Suprapubic skin (tissue), 4 donors: ENCODE data around the gene GOLGA1. TPM values are rescaled to one million over a fixed set of nuclear protein-coding genes. Genes with fewer than 3 reads are reported as not detected.

ENCODE experiments used
- DNase-seq, 2 donors: peaks; one replicate each; pipeline ENCODE4 v3.0.0-alpha.2; 2019; ENCODE audit warnings: low spot score in 2 of 2
- H3K27ac ChIP-seq: fragments of 200-600 bp; sonication (generic); one replicate; pipeline ENCODE4 v1.5.1; 2019
- H3K27me3 ChIP-seq: fragments of 200-600 bp; sonication (generic); one replicate; pipeline ENCODE4 v1.5.1; 2019
- H3K36me3 ChIP-seq: fragments of 200-600 bp; sonication (generic); one replicate; pipeline ENCODE4 v1.5.1; 2019
- H3K4me1 ChIP-seq: fragments of 200-600 bp; sonication (generic); one replicate; pipeline ENCODE4 v1.5.1; 2019
- H3K4me3 ChIP-seq: fragments of 200-600 bp; sonication (generic); one replicate; pipeline ENCODE4 v1.5.1; 2019; ENCODE audit warnings: mild to moderate bottlenecking
- H3K9me3 ChIP-seq: fragments of 200-600 bp; sonication (generic); one replicate; pipeline ENCODE4 v1.5.1; 2019
- CTCF ChIP-seq, 2 donors: fragments of 200-600 bp in 1 of 2; fragments of 450-650 bp in 1 of 2; sonication (generic) in 1 of 2; IDR thresholded peaks; one replicate each; pipeline ENCODE4 v1.5.1; 2016 to 2019; ENCODE audit warnings: antibody characterized with exemption in 2 of 2, mild to moderate bottlenecking in 1 of 2, moderate library complexity in 1 of 2
- EP300 ChIP-seq: sonication (generic); formaldehyde crosslinking; IDR thresholded peaks from one replicate; pipeline ENCODE4 v1.6.1; 2017; ENCODE audit warnings: antibody characterized with exemption
- POLR2A ChIP-seq, 2 donors: fragments of 450-650 bp; IDR thresholded peaks; one replicate each; pipeline ENCODE4 v1.6.1; 2017; ENCODE audit warnings: antibody characterized with exemption in 2 of 2, mild to moderate bottlenecking in 2 of 2, moderate library complexity in 2 of 2
- POLR2AphosphoS5 ChIP-seq, 3 donors: sonication (generic); formaldehyde crosslinking; IDR thresholded peaks; one replicate each; pipeline ENCODE4 v1.6.1; 2017; ENCODE audit warnings: antibody characterized with exemption in 3 of 3
- WGBS: methylation state at CpG from one replicate; pipeline ENCODE4 v1.1.5; 2018; 5-methylcytosine and 5-hydroxymethylcytosine counted together
- total RNA-seq, 4 donors: library from RNA; depleted of rRNA; stranded (reverse); fragments of >200 nt; gene quantifications; one replicate each; pipeline ENCODE4 v1.1.0, GENCODE V29; 2016

GOLGA1 gene
- total RNA-seq, 4 donors from 2014 or later = 20.2 to 47.5 (median 24.5) TPM

GRCh38 chr9:124914753-124915405 is 26.0 kb downstream of the GOLGA1 start:
- H3K4me3 ChIP-seq = no peak overlapping the region
- TF ChIP-seq POLR2AphosphoS5 (IDR thresholded peaks at IDR 0.05) (no peak), EP300 (no peak)
- H3K4me1 ChIP-seq = no peaks in the 10 kb centered on the region
- no peak for DNase-seq
- peaks cover 73% of the 10 kb centered on the region for H3K36me3 ChIP-seq
- H3K27me3 ChIP-seq = no peaks in the 10 kb centered on the region
- 76% methylated on average over 5 of the region's 5 CpGs for WGBS
- no peaks in the 10 kb centered on the region for H3K9me3 ChIP-seq
- H3K27ac ChIP-seq = no peak overlapping the region

GRCh38 chr9:124913378-124913777 is 27.5 kb downstream of the GOLGA1 start:
- no peak for TF ChIP-seq POLR2A (IDR thresholded peaks at IDR 0.05)
- no peak for TF ChIP-seq CTCF (IDR thresholded peaks at IDR 0.05)
- no peak for TF ChIP-seq EP300
- no peak for TF ChIP-seq POLR2AphosphoS5 (IDR thresholded peaks at IDR 0.05)
- no peaks in the 10 kb centered on the region for H3K27me3 ChIP-seq
- WGBS = 96% methylated on average over 2 of the region's 2 CpGs
- H3K4me3 ChIP-seq = no peak overlapping the region
- H3K36me3 ChIP-seq = peaks cover 63% of the 10 kb centered on the region
- H3K9me3 ChIP-seq = no peaks in the 10 kb centered on the region
- no peaks in the 10 kb centered on the region for H3K4me1 ChIP-seq
- no peak overlapping the region for H3K27ac ChIP-seq
- DNase-seq = no peak

- Histone ChIP-seq H3K4me3 (no peak overlapping the region), H3K4me1 (no peaks in the 10 kb centered on the region), H3K9me3 (no peaks in the 10 kb centered on the region), H3K27ac (no peak overlapping the region), H3K36me3 (peaks cover 60% of the 10 kb centered on the region), H3K27me3 (no peaks in the 10 kb centered on the region)
- TF ChIP-seq CTCF (IDR thresholded peaks at IDR 0.05) (no peak), EP300 (no peak), POLR2A (IDR thresholded peaks at IDR 0.05) (no peak), POLR2AphosphoS5 (IDR thresholded peaks at IDR 0.05) (no peak)
- no peak for DNase-seq
- WGBS = 94% methylated on average over 1 of the region's 1 CpG
These were observed 29.1 kb downstream of the GOLGA1 start for GRCh38 chr9:124911766-124912165.

GRCh38 chr9:124908098-124908497 is 32.8 kb downstream of the GOLGA1 start:
- 89% methylated on average over 2 of the region's 2 CpGs for WGBS
- peaks cover 61% of the 10 kb centered on the region for H3K36me3 ChIP-seq

GRCh38 chr9:124906966-124907365 is 33.9 kb downstream of the GOLGA1 start:
- TF ChIP-seq POLR2A (IDR thresholded peaks at IDR 0.05) (no peak), CTCF (IDR thresholded peaks at IDR 0.05) (no peak), EP300 (no peak), POLR2AphosphoS5 (IDR thresholded peaks at IDR 0.05) (no peak)

More at GRCh38 chr9:124908098-124908497, 32.8 kb downstream of the GOLGA1 start:
- no peak for TF ChIP-seq CTCF (IDR thresholded peaks at IDR 0.05)
- TF ChIP-seq POLR2A (IDR thresholded peaks at IDR 0.05) = no peak
- Histone ChIP-seq H3K4me3 (no peak overlapping the region), H3K4me1 (no peaks in the 10 kb centered on the region), H3K9me3 (no peaks in the 10 kb centered on the region), H3K27me3 (no peaks in the 10 kb centered on the region), H3K27ac (no peak overlapping the region)
- no peak for DNase-seq

GRCh38 chr9:124899845-124900244 is 41.0 kb downstream of the GOLGA1 start:
- TF ChIP-seq POLR2AphosphoS5 (IDR thresholded peaks at IDR 0.05) (no peak), EP300 (no peak), CTCF (IDR thresholded peaks at IDR 0.05) (no peak), POLR2A (IDR thresholded peaks at IDR 0.05) (no peak)
- Histone ChIP-seq H3K27me3 (no peaks in the 10 kb centered on the region), H3K4me1 (no peaks in the 10 kb centered on the region), H3K36me3 (peaks cover 62% of the 10 kb centered on the region), H3K4me3 (no peak overlapping the region), H3K9me3 (no peaks in the 10 kb centered on the region), H3K27ac (no peak overlapping the region)
- 71% methylated on average over 9 of the region's 9 CpGs for WGBS
- no peak for DNase-seq

More at GRCh38 chr9:124906966-124907365, 33.9 kb downstream of the GOLGA1 start:
- H3K4me1 ChIP-seq = no peaks in the 10 kb centered on the region
- no peak overlapping the region for H3K27ac ChIP-seq
- H3K36me3 ChIP-seq = peaks cover 57% of the 10 kb centered on the region
- DNase-seq = no peak
- no peaks in the 10 kb centered on the region for H3K9me3 ChIP-seq
- WGBS = 79% methylated on average over 1 of the region's 1 CpG
- no peaks in the 10 kb centered on the region for H3K27me3 ChIP-seq
- H3K4me3 ChIP-seq = no peak overlapping the region
